IMR-90 (cell line): ENCODE measurements around the gene CCDC9. TPM values are rescaled to one million over a fixed set of nuclear protein-coding genes. Genes with fewer than 3 reads are reported as not detected.
"Not testable (repeated sequence)": the region's sequence is repeated elsewhere in the genome, so short reads cannot be mapped to it uniquely, and the experiment has no call there.

Experiments used
- ATAC-seq: fragments of 200-7000 bp; cut with Tn5 transposase; 2 replicates; pipeline ENCODE4 v1.9.1; 2020; ENCODE audit warnings: low read depth, mild to moderate bottlenecking, moderate library complexity
- BruUV-seq: library from RNA; stranded (reverse); fragments of 400-500 nt; replicated peaks from 2 replicates; lab custom pipeline; 2021; lab: Mats Ljungman, UMichigan
- CTCF ChIA-PET: fragments of 300-600 bp; formaldehyde crosslinking; extraction: SDS; loops from one replicate; lab custom pipeline; 2021; ENCODE audit warnings: antibody characterized with exemption; lab: Yijun Ruan, JAX
- POLR2A ChIA-PET: fragments of 300-600 bp; sonication (Branson Sonifier 250); formaldehyde crosslinking; loops from one replicate; lab custom pipeline; 2022; ENCODE audit warnings: antibody characterized with exemption; ENCODE audit not compliant: unreplicated experiment; lab: Charles Lee
- DNase-seq: peaks from one replicate; pipeline ENCODE4 v3.0.0; 2013
- H2AFZ ChIP-seq: replicated peaks from 2 replicates; pipeline ENCODE3; 2013; ENCODE audit warnings: low read length, mild to moderate bottlenecking; ENCODE audit not compliant: poor library complexity
- H2AK5ac ChIP-seq: 2 replicates; pipeline ENCODE4 v1.6.1; 2013; ENCODE audit warnings: low read depth, low read length, inconsistent platforms
- H2AK9ac ChIP-seq: replicated peaks from 2 replicates; pipeline ENCODE3; 2013; ENCODE audit warnings: mild to moderate bottlenecking, low read depth, low read length, moderate library complexity; ENCODE audit not compliant: poor library complexity
- H2BK120ac ChIP-seq: 2 replicates; pipeline ENCODE4 v1.6.1; 2013; ENCODE audit warnings: low read depth, low read length, inconsistent platforms
- H2BK15ac ChIP-seq: 3 replicates; pipeline ENCODE4 v1.6.1; 2013; ENCODE audit warnings: low read depth, low read length, inconsistent platforms
- H2BK20ac ChIP-seq: 2 replicates; pipeline ENCODE4 v1.6.1; 2013; ENCODE audit warnings: low read depth, mild to moderate bottlenecking, inconsistent platforms, low read length, moderate library complexity
- H2BK5ac ChIP-seq: 2 replicates; pipeline ENCODE4 v1.6.1; 2013; ENCODE audit warnings: mild to moderate bottlenecking, low read depth, low read length, inconsistent platforms; ENCODE audit not compliant: poor library complexity, severe bottlenecking
- H3K14ac ChIP-seq: replicated peaks from 2 replicates; pipeline ENCODE4 v1.6.1; 2013; ENCODE audit warnings: low read depth, low read length, inconsistent platforms
- H3K18ac ChIP-seq: 2 replicates; pipeline ENCODE4 v1.6.1; 2013; ENCODE audit warnings: low read depth, low read length, control low read depth
- H3K23ac ChIP-seq: 2 replicates; pipeline ENCODE4 v1.6.1; 2013; ENCODE audit warnings: low read depth, low read length, inconsistent platforms
- H3K27ac ChIP-seq: 2 replicates; pipeline ENCODE4 v1.5.1; 2013; ENCODE audit warnings: mild to moderate bottlenecking, control low read depth, low read length; ENCODE audit not compliant: insufficient read depth
- H3K27me3 ChIP-seq: 2 replicates; pipeline ENCODE4 v1.6.1; 2013; ENCODE audit warnings: low read length; ENCODE audit not compliant: control insufficient read depth, insufficient read depth
- H3K36me3 ChIP-seq: 2 replicates; pipeline ENCODE4 v1.6.1; 2013; ENCODE audit warnings: low read length, mixed read lengths; ENCODE audit not compliant: control insufficient read depth, insufficient read depth
- H3K4ac ChIP-seq: 2 replicates; pipeline ENCODE4 v1.6.1; 2013; ENCODE audit warnings: low read depth, low read length, inconsistent platforms
- H3K4me1 ChIP-seq: 2 replicates; pipeline ENCODE4 v1.6.1; 2013; ENCODE audit warnings: low read length, mixed read lengths; ENCODE audit not compliant: control insufficient read depth, insufficient read depth
- H3K4me2 ChIP-seq: 2 replicates; pipeline ENCODE4 v1.6.1; 2013; ENCODE audit warnings: low read depth, mild to moderate bottlenecking, control low read depth, low read length, moderate library complexity
- H3K4me3 ChIP-seq: 2 replicates; pipeline ENCODE4 v1.5.1; 2013; ENCODE audit warnings: low read depth, mild to moderate bottlenecking, control low read depth, low read length, moderate library complexity; ENCODE audit not compliant: insufficient read depth
- H3K56ac ChIP-seq: 2 replicates; pipeline ENCODE4 v1.6.1; 2013; ENCODE audit warnings: low read length, inconsistent platforms; ENCODE audit not compliant: insufficient read depth; ENCODE audit errors: extremely low read depth
- H3K79me1 ChIP-seq, 2 experiments: 2 replicates each; pipeline ENCODE4 v1.6.1; 2013; ENCODE audit warnings: low read length in 2 of 2, inconsistent platforms in 1 of 2, low read depth in 1 of 2
- H3K9ac ChIP-seq: 2 replicates; pipeline ENCODE4 v1.6.1; 2013; ENCODE audit warnings: low read depth, low read length, control low read depth
- H3K9me1 ChIP-seq: 2 replicates; pipeline ENCODE4 v1.6.1; 2013; ENCODE audit warnings: low read length, inconsistent platforms; ENCODE audit not compliant: insufficient read depth
- H3K9me3 ChIP-seq: 2 replicates; pipeline ENCODE4 v1.6.1; 2013; ENCODE audit warnings: low read length; ENCODE audit not compliant: control insufficient read depth, insufficient read depth
- H4K20me1 ChIP-seq: 2 replicates; pipeline ENCODE4 v1.6.1; 2013; ENCODE audit warnings: low read length, inconsistent platforms; ENCODE audit not compliant: insufficient read depth
- H4K5ac ChIP-seq: 2 replicates; pipeline ENCODE4 v1.6.1; 2013; ENCODE audit warnings: mild to moderate bottlenecking, low read depth, low read length, control low read depth
- H4K8ac ChIP-seq, 2 experiments: 2 replicates each; pipeline ENCODE4 v1.6.1; 2013; ENCODE audit warnings: low read depth in 2 of 2, low read length in 2 of 2, control low read depth in 1 of 2, inconsistent platforms in 1 of 2
- H4K91ac ChIP-seq: 2 replicates; pipeline ENCODE4 v1.6.1; 2013; ENCODE audit warnings: low read depth, low read length, inconsistent platforms; ENCODE audit not compliant: insufficient read depth
- WGBS, 2 experiments: methylation state at CpG; one replicate each; pipeline versions ENCODE4 v1.1.5 to v1.1.7; 2013; ENCODE audit warnings: missing lambda C conversion rate in 2 of 2; ENCODE audit not compliant: insufficient read length in 1 of 2; ENCODE audit errors: extremely low coverage in 2 of 2; 5-methylcytosine and 5-hydroxymethylcytosine counted together
- dilution Hi-C: fragments of 300-500 bp; cut with HindIII; formaldehyde crosslinking; loops from one replicate; pipeline ENCODE4 v1.14.3; 2018; ENCODE audit warnings: low sequenced_read_pairs; ENCODE audit not compliant: unreplicated experiment
- in situ Hi-C: fragments of 300-500 bp; cut with MboI; formaldehyde crosslinking; loops from 3 replicates; pipeline ENCODE4 v1.14.3; 2019; ENCODE audit warnings: low sequenced_read_pairs, inconsistent platforms, mixed read lengths
- intact Hi-C: fragments of 100-400 bp; cut with micrococcal nuclease; formaldehyde crosslinking; loops from 2 replicates; pipeline ENCODE4 v1.10.0; 2022
- polyA plus RNA-seq, 3 experiments: library from polyadenylated mRNA; depleted of rRNA; stranded (reverse); fragments of >200 nt; gene quantifications; 2 replicates each; pipeline ENCODE4 v1.2.3, GENCODE V29; 2012; ENCODE audit warnings: low replicate concordance in 1 of 3
- total RNA-seq: library from RNA; depleted of rRNA; stranded (reverse); fragments of >200 nt; gene quantifications from 2 replicates; pipeline ENCODE4 v1.2.3, GENCODE V29; 2012

Gene CCDC9
- total and polyA plus RNA-seq, 2 of the 4 experiments (the other 2 are of a cell fraction) = 2.9 to 8.6 TPM

DNA sequence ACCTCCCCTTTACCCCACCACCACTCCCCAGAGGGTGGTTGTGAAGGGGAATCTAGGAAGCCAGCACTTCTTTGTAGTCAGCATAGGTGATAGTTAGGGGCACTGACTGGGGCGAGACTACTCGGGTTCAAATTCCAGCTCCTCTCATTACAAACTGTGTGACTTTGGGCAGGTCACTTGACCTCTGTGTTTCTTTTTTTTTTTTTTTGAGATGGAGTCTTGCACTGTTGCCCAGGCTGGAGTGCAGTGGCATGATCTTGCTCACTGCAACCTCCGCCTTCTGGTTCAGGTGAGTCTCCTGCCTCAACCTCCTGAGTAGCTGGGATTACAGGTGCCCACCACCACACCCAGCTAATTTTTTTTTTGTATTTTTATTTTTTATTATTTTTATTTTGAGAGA is 20.2 kb downstream of the CCDC9 start:
- H2BK5ac ChIP-seq, dilution Hi-C loops, H3K14ac ChIP-seq, H2BK20ac ChIP-seq, H4K5ac ChIP-seq, ATAC-seq, H4K8ac ChIP-seq, H3K9me3 ChIP-seq, H3K27ac ChIP-seq, H4K91ac ChIP-seq, H2AFZ ChIP-seq, H3K9ac ChIP-seq, H3K4me2 ChIP-seq, H3K56ac ChIP-seq, H3K4me3 ChIP-seq, H3K18ac ChIP-seq, H2AK9ac ChIP-seq, DNase-seq, BruUV-seq, H3K27me3 ChIP-seq, H2BK120ac ChIP-seq, H3K4ac ChIP-seq, H2BK15ac ChIP-seq, H3K23ac ChIP-seq: not testable (repeated sequence)
- Histone ChIP-seq H3K9me1 (peaks cover 16% of the 10 kb centered on the region), H2AK5ac (peak overlapping the region; percentile 7; the same call in 1 of the 2 replicates), H3K36me3 (peaks cover 11% of the 10 kb centered on the region; the same call in 1 of the 2 replicates), H3K79me1 (peaks cover 6 to 35% of the 10 kb centered on the region in 2 experiments; a peak in 3 of 4 replicates), H3K4me1 (peaks cover 14% of the 10 kb centered on the region), H4K20me1 (peaks cover 20% of the 10 kb centered on the region)
- ChIA-PET CTCF (interaction anchor here (0.6 to 1.6 kb wide), 4 partner anchors 14 to 197 kb away, joined by 3 read pairs; no protein-coding TSS in a partner anchor), POLR2A (interaction anchor here (0.6 kb wide), 1 partner anchor 118 kb away, joined by 4 read pairs; no protein-coding TSS in a partner anchor)
- in situ Hi-C loops = loop anchor here (25.0 kb wide), 1 partner anchor 436 kb away; the partner anchor contains the start of gene EHD2
- WGBS, 2 experiments = no CpG with 5 or more reads among the region's 3 CpGs
- intact Hi-C loops = loop anchor here (1.0 kb wide), 1 partner anchor 32 kb away; no protein-coding TSS in a partner anchor
